Lower leg skin (tissue), 4 donors: ENCODE measurements around the gene GGA3. TPM values are rescaled to one million over a fixed set of nuclear protein-coding genes. Genes with fewer than 3 reads are reported as not detected.
"Not testable (repeated sequence)": the region's sequence is repeated elsewhere in the genome, so short reads cannot be mapped to it uniquely, and the experiment has no call there.

ENCODE experiments used
- DNase-seq, 2 donors: peaks; one replicate each; pipeline ENCODE4 v3.0.0-alpha.2; 2019; ENCODE audit warnings: low spot score in 2 of 2
- H3K4me3 ChIP-seq: fragments of 200-600 bp; sonication (generic); 2 replicates; pipeline ENCODE4 v1.5.1; 2017; ENCODE audit warnings: mild to moderate bottlenecking, low read depth; ENCODE audit not compliant: poor library complexity, severe bottlenecking
- POLR2A ChIP-seq, 2 donors: fragments of 450-650 bp; IDR thresholded peaks; one replicate each; pipeline ENCODE4 v1.6.1; 2016 to 2017; ENCODE audit warnings: antibody characterized with exemption in 2 of 2, mild to moderate bottlenecking in 1 of 2, moderate library complexity in 1 of 2
- WGBS, 2 donors: methylation state at CpG; one replicate each; pipeline ENCODE4 v1.1.5; 2018; 5-methylcytosine and 5-hydroxymethylcytosine counted together
- intact Hi-C: fragments of 100-400 bp; cut with DNase I; formaldehyde crosslinking; loops from one replicate; pipeline ENCODE4 v1.15.0; 2023; ENCODE audit warnings: low total_unique reads
- total RNA-seq, 4 donors: library from RNA; depleted of rRNA; stranded (reverse); fragments of >200 nt; gene quantifications; one replicate each; pipeline ENCODE4 v1.1.0, GENCODE V29; 2016
- TF ChIP-seq, protein P1 (sequence below), 3 donors: fragments of 450-650 bp; IDR thresholded peaks; one replicate each; pipeline ENCODE4 v1.5.1; 2016; ENCODE audit warnings: antibody characterized with exemption in 3 of 3, mild to moderate bottlenecking in 3 of 3, moderate library complexity in 2 of 3

GGA3 gene
- total RNA-seq, 4 donors from 2014 or later: 27.5 to 43.1 (median 29.9) TPM

DNA sequence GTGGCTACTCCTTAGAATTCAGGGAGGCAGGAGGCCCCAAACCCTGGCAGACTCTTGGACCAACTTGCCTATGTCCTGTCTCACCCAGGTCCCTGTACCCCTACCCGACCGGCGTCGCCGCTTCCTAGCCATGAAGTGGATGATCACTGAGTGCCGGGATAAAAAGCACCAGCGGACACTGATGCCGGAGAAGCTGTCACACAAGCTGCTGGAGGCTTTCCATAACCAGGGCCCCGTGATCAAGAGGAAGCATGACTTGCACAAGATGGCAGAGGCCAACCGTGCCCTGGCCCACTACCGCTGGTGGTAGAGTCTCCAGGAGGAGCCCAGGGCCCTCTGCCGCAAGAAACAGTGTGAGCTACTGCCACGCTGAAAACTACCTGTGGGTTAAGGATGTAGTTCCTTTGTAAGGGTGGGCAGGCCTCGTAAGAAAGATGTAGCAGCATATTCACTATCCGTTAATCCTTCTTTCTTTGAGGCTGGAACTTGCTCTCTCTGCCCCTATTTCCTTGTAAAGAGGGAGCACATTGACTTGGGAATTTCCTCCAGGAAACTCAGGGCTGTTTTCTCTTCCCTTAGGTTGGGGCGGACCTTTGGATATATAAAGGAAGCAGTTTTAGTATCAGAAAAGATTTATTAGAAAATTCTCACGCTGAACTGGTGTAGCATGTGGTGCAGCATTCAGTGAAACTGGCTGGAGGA lies 4.4 kb upstream of the GGA3 start:
- intact Hi-C loops: no loop called here
- TF ChIP-seq POLR2A (IDR thresholded peaks at IDR 0.05): no peak
- TF ChIP-seq, protein P1, sequence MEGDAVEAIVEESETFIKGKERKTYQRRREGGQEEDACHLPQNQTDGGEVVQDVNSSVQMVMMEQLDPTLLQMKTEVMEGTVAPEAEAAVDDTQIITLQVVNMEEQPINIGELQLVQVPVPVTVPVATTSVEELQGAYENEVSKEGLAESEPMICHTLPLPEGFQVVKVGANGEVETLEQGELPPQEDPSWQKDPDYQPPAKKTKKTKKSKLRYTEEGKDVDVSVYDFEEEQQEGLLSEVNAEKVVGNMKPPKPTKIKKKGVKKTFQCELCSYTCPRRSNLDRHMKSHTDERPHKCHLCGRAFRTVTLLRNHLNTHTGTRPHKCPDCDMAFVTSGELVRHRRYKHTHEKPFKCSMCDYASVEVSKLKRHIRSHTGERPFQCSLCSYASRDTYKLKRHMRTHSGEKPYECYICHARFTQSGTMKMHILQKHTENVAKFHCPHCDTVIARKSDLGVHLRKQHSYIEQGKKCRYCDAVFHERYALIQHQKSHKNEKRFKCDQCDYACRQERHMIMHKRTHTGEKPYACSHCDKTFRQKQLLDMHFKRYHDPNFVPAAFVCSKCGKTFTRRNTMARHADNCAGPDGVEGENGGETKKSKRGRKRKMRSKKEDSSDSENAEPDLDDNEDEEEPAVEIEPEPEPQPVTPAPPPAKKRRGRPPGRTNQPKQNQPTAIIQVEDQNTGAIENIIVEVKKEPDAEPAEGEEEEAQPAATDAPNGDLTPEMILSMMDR (IDR thresholded peaks at IDR 0.05): no peak
- no peak overlapping the region for H3K4me3 ChIP-seq
- WGBS, 2 donors: 88 to 90% methylated on average over 11 to 17 of the region's 17 CpGs
- no peak for DNase-seq

GRCh38 chr17:75263055-75263454 lies 1.6 kb upstream of the GGA3 start:
- WGBS, 2 donors: 94% methylated on average over 4 of the region's 4 CpGs
- H3K4me3 ChIP-seq: no peak overlapping the region
- TF ChIP-seq, protein P1 (IDR thresholded peaks at IDR 0.05): no peak
- no peak for TF ChIP-seq POLR2A (IDR thresholded peaks at IDR 0.05)
- no peak for DNase-seq
- intact Hi-C loops: no loop called here

- no peak for DNase-seq
- TF ChIP-seq, protein P1 (IDR thresholded peaks at IDR 0.05): no peak
- TF ChIP-seq POLR2A (IDR thresholded peaks at IDR 0.05): no peak
- intact Hi-C loops: no loop called here
- peak overlapping the region; percentile 100 for H3K4me3 ChIP-seq
- 0 to 2% methylated on average over 21 to 23 of the region's 23 CpGs for WGBS, 2 donors
These were observed 753 bp upstream of the GGA3 start for GRCh38 chr17:75262112-75262606.

DNA sequence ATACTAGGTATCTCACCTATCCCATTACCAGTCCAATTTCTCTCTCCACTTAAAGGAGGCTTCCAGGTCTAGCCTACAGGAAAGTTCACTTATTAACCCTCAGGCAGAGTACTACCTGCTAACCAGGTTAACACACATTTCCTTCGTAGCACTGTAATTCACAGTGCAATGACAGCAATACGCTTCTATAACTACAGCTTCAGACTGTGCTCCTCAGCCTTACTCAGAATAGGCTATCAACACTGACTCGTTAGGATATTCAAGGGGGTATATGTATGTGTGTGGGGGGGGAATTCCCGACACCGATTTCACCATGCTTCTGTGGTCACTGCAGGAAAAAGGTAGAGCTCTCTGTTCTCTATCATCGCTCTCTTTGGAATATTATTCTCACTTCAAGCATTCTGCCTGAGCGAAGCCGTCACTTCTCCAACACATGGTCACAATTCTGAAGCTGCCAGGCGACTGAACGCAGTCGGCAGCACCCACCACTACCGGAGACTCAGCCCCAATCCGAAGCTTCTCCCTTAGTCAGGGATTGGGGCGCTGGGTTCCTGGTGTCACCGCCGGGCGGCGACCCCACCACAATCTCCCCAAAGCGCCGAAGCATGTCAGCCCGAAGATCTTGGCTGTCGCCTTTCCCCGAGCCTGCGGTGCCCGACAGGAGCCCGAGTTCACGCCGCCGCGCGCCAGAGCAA lies 618 bp downstream of the GGA3 start:
- intact Hi-C loops: no loop called here
- H3K4me3 ChIP-seq: peak overlapping the region; percentile 100
- TF ChIP-seq, protein P1 (IDR thresholded peaks at IDR 0.05): no peak
- no peak for TF ChIP-seq POLR2A (IDR thresholded peaks at IDR 0.05)
- 1% methylated on average over 17 to 25 of the region's 31 CpGs for WGBS, 2 donors
- DNase-seq: no peak

DNA sequence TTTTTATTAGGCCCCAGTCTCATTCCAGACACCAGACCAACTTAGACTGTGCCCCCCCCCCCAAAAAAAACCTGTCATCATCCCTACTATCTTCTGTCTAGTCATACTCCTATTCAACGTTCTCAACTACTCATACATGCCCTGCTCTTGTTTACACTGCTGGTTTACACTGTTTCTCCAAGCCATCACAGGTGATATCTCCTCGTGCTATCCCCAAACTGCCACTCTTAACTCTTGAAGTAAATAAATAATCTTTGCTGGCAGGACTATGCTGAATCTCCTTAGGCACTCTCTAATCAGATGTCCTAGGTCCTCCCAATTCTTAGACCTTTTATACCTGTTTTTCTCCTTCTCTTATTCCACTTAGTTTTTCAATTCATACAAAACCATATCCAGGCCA lies 4.2 kb downstream of the GGA3 start:
- DNase-seq, intact Hi-C loops, H3K4me3 ChIP-seq: not testable (repeated sequence)
- WGBS, 2 donors: 46 to 61% methylated on average over 2 of the region's 2 CpGs

DNA sequence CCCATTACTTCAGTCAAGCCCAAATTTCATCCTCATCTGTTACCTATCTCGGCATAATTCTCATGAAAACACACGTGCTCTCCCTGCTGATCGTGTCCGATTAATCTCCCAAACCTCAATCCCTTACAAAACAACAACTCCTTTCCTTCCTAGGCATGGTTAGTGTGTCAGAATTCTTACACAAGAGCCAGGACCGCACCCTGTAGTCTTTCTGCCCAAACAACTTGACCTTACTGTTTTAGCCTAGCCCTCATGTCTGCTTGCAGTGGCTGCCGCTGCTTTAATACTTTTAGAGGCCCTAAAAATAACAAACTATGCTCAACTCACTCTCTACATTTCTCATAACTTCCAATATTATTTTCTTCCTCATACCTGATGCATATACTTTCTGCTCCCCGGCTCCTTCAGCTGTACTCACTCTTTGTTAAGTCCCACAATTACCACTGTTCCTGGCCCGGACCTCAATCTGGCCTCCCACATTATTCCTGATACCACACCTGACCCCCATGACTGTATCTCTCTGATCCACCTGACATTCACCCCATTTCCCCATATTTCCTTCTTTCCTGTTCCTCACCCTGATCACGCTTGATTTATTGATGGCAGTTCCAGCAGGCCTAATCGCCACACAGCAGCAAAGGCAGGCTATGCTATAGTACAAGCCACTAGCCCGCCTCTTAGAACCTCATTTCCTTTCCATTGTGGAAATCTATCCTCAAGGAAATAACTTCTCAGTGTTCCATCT lies 5.3 kb downstream of the GGA3 start:
- intact Hi-C loops: not testable (repeated sequence)

More for the DNA sequence above, 5.3 kb downstream of the GGA3 start:
- 52 to 65% methylated on average over 11 of the region's 11 CpGs for WGBS, 2 donors
- DNase-seq: peak in 1 of 2 donors; percentile 72
- not testable (repeated sequence) for H3K4me3 ChIP-seq
